Duodenal mucosa (tissue), 2 donors: ENCODE results near the gene INTS13.

Experiments used
- H3K27ac ChIP-seq: one replicate; pipeline ENCODE4 v1.7.0; 2013; ENCODE audit warnings: low read depth, low read length
- H3K27me3 ChIP-seq, 2 donors: one replicate each; pipeline ENCODE4 v1.7.0; 2013; ENCODE audit warnings: low read length in 2 of 2, control low read depth in 1 of 2; ENCODE audit not compliant: insufficient read depth in 2 of 2, control insufficient read depth in 1 of 2
- H3K36me3 ChIP-seq, 2 donors: one replicate each; pipeline ENCODE4 v1.7.0; 2013; ENCODE audit warnings: low read length in 2 of 2, control low read depth in 1 of 2; ENCODE audit not compliant: insufficient read depth in 2 of 2, control insufficient read depth in 1 of 2
- H3K4me1 ChIP-seq, 2 donors: one replicate each; pipeline ENCODE4 v1.7.0; 2013; ENCODE audit warnings: low read length in 2 of 2, control low read depth in 1 of 2; ENCODE audit not compliant: insufficient read depth in 2 of 2, control insufficient read depth in 1 of 2
- H3K4me3 ChIP-seq, 2 donors: one replicate each; pipeline ENCODE4 v1.7.0; 2013; ENCODE audit warnings: low read length in 2 of 2, low read depth in 1 of 2
- H3K9ac ChIP-seq, 2 donors: one replicate each; pipeline ENCODE4 v1.7.0; 2013; ENCODE audit warnings: low read length in 2 of 2, low read depth in 1 of 2
- H3K9me3 ChIP-seq, 2 donors: one replicate each; pipeline ENCODE4 v1.7.0; 2013; ENCODE audit warnings: low read length in 2 of 2, control low read depth in 1 of 2; ENCODE audit not compliant: control insufficient read depth in 1 of 2

Gene INTS13

GRCh38 chr12:26857465-26858176 is 80.2 kb downstream of the INTS13 start:
- no peak overlapping the region for H3K9ac ChIP-seq
- H3K27ac ChIP-seq = no peak overlapping the region
- H3K27me3 ChIP-seq = no peaks in the 10 kb centered on the region
- no peaks in the 10 kb centered on the region for H3K36me3 ChIP-seq
- H3K9me3 ChIP-seq = no peaks in the 10 kb centered on the region
- H3K4me3 ChIP-seq = no peak overlapping the region
- peaks cover 3 to 13% of the 10 kb centered on the region in 2 donors for H3K4me1 ChIP-seq

GRCh38 chr12:26855337-26855736 is 82.4 kb downstream of the INTS13 start:
- Histone ChIP-seq H3K9ac (no peak overlapping the region), H3K4me3 (no peak overlapping the region), H3K36me3 (no peaks in the 10 kb centered on the region), H3K9me3 (no peaks in the 10 kb centered on the region), H3K27me3 (no peaks in the 10 kb centered on the region), H3K4me1 (peaks cover 3 to 13% of the 10 kb centered on the region in 2 donors), H3K27ac (no peak overlapping the region)
